Right lung (tissue), 5 donors: Measurements from ENCODE around the gene AFAP1. TPM values are rescaled to one million over a fixed set of nuclear protein-coding genes. Genes with fewer than 3 reads are reported as not detected.

Experiments
- DNase-seq, 2 donors: peaks; one replicate each; pipeline ENCODE4 v3.0.0-alpha.2; 2013
- polyA plus RNA-seq, 5 donors: library from polyadenylated mRNA; unstranded; fragments of 120-200 nt; gene quantifications; one replicate each; pipeline versions ENCODE4 v1.2.1 to v1.2.3, GENCODE V29; 2013; ENCODE audit warnings: inconsistent platforms in 1 of 5, low replicate concordance in 1 of 5; ENCODE audit not compliant: insufficient read length in 5 of 5, insufficient read depth in 1 of 5

AFAP1 gene
- polyA plus RNA-seq, 5 donors: 20.4 to 28.0 (median 24.3) TPM

DNA sequence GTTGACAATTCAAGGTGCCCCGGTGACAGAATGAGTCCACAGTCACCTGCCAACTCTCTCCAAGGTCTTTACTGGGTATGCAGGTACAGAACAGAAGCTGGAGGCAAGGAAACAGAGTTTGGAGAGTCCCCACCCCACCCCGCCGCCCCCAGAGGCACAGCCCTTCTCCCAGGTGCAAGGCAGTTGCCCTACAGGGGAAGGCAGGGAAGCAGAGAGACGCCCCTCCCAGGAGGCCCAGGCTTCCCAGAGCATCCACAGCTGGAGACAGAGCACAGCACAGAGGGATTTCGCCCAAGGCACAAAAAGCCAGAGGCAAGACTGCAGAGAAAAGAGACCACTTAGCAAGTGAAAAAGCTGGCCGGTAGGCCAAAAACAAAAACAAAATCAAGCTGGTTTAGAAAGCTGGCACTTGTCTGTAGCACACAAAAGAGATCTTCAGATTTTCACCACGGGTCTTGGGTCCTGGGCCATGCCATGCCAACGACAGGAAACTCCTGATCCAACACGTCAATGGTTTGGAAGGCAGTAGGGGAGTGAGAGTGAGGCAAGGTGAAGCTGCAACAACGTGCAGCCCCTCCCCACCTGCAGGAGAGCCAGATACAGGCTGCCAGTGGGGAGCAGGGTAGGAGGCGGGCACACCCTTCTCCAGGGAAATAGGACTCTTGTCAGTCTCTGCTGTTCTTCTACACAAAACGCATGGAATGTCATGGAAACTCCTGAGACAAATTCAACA, 113.3 kb downstream of the AFAP1 start:
- DNase-seq: no peak

DNA sequence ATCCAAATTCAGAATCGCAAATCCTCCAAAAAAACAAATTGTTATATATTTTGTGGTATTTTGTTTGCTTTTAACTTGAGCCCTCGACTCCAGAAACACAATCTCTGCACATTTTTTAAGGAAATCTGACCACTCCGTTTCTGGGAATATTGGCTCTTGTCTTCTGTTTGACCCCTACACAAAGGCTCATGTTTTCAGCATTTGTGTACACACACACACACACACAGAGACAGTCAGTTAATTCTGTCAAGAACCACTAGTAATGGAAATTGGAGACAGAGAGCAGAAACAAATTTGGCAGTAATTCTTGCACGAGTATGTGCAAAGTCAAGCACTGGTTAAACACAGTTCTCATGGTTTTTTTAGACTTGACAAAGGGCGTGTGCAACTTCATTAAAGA, 115.4 kb downstream of the AFAP1 start:
- peak; percentile 48 to 65 for DNase-seq

DNA sequence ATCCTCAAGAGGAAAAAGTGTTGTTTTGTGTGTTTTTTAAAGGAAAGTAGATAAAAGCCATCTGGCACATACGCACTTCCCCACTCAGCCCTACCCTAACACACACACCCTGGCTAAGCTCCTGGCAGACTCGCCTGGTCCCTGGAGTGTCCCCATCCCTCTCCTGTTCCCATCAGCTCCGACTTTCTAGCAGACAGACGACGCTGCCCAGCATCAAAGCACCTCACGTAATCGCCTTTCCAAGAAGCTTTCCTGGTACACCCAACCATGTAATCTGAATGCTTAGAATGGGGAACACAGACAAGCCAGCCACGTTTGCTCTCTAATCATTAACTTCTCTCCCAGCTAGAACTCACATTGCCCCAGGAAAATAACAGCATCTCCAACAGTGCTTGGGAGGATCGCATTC, 116.2 kb downstream of the AFAP1 start:
- DNase-seq: peak; percentile 44 to 56

DNA sequence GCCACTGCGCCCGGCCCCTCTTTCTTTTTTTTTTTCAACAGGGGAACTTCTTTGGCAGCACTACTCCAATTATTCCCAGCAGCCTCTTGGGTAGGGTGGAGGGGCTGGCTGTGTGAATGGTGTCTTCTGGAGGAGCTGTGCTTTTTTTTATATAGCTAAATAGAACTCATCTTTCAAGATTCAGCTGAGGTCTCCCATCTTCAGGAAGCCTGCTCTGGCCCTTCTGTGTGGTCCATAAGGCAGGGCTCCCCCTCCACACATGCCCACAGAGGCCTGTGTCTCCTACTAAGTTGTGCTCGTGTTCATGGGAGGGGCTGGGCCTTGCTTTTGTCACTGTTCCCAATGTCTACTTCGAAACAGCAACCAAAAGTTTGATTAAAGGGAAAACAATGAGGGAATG, 116.8 kb downstream of the AFAP1 start:
- peak in 1 of 2 donors; percentile 34 for DNase-seq

DNA sequence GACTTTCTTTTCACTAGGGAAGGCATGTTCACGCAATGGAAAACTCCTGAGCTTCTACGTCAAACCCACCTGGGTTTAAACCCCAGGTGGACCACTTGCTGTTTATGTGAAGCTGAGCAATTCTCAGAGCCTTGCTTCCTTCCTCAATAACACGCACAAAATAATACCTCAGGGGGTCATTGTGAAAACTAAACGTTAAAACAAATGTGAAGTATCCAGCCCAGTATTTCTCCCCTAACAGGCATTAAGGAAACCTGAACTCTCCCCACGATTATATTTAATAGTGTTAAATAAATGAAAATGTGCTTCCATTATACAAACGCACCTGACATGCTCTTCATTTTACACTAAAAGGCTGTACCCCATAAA, 117.5 kb downstream of the AFAP1 start:
- DNase-seq: no peak

DNA sequence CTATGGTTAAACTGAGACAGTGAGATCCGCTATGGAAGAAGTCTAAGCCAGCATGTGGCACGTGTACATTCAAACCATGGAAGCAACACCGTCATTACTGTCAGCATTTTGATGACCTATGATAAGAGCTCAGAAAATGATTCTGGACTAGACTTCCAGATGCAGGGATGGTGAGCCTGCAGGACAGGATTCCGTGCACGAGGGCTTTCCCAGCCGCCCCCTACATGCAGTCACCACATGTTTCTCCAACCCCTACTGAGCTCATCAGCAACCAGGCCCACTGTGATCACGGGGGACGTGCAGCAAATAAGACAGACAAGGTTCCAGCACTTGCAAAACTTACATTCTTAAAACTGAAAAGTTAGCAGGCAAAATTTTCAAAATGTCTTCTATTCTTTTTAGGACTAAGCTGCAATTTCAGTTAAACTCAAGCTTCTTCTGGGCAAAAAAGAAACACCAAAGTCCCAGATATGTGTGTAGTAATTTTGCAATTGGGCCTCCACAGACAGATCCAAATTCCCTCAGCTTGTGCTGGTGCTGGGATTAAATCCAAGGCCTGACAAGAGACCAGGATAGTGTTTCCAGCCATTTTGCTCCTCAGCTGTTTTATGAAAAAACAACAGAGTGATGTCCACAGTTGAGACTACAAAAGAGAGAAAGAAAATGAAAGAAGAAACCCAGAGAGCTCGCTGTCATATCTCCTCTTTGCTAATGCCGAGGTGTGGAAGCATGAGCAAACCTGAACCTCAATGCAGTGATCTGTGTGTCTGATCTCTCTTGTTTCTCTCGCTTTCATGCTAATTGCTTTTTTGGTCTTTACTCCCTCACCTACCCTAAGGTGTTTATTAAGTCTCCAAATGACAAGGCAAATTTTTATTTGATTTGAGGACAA, 118.2 kb downstream of the AFAP1 start:
- DNase-seq: no peak

DNA sequence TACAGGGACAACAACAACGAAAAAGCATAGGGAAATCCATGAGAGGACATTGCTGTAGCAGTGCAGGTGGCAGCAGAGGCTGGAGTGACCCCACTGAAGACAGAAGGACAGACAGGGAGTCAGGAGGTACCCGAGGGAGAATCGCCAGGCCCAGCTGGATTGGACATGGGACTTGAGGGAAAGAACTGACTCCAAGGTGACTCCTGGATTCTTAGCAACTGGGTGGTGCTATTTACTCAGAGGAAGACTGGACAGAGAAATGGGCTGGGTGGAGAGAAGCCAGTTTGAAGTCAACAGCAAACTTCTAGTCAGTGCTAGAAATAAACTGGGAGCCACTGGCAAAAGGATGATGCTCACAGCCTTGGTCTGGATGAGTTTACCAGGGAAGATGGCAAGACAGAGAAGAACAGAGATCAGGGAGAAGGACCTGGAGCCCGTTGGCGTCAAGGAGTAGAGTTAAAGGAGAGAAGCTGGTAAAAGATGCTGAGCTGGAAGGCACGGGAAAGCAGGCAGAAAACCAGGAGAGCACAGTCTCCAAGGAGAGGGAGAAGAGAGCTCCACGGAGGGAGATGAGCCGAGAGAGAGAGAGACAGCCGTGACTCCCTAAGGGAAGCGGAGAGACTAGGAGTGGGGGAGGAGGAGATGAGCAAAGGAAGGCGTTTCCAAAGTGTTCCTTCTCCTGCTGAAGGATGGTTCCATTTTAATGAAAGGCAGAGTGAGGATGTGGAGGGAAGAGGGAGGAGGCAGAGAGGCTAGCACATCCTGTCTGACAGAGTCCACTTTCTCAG, 119.4 kb downstream of the AFAP1 start:
- DNase-seq: no peak

DNA sequence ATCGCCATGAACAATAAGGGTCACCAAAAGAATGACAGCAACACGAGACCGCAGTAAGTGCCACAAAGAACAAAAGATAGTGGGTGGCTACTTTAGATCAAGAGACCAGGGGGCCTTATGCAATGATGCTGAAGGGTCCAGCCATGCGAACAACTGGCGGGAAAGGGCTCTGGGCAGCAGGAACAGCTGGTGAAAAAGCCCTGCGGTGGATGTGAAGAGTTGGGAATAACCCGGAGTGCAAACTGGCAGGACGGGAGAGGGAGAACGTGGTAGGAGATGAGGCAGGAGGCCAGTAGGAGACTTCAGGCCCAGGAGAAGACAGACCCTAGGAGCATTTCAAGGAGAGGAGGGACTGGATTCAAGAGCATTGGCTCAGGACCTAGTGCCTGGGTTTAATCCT, 120.2 kb downstream of the AFAP1 start:
- DNase-seq: no peak

DNA sequence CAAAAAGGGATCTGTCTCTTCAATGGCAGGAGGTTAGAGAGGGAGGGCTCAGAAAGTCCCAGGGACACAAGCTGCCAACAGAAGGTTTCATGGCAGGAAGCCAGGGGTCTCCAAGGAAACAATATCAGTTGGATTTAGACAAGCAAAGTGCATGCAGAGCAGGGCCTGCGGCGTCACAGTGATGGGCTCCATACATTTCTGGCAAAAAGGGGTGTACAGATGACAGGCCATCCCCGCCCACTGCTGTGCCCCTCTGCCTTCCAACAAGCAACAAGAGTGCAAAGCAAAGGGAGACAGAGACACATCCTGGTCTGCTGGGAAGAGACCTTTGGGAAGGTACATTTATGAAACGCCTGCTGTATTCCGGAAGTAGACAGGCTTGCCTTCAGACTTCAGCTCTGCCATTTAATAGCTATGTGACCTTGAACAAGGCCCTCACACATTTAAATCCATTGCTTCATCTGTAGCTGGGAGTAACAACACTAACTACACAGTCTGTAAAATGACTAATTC, 121.2 kb downstream of the AFAP1 start:
- peak; percentile 66 to 78 for DNase-seq

DNA sequence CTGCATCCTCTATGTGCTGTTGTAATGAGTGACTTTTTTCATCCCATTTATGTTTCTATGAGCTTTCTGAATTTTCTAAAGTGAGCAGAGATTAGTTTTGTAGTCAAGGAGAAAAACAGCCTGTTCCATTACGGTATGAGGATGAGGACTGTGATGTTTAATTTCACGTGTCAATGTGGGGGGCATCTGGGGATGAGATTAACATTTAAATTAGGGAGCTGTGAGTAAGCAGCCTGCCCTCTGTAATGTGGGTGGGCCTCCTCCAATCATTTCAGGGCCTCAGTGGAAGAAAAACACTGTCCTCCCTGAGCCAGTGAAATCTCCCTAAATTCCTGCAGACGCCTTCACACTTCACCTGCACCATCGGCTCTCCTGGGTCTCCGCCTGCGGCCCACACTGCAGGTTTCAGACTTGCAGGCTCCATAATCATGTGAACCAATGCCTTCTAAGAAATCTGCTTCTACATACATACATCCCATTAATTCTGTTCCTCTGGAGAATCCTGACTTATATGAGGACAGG, 121.7 kb downstream of the AFAP1 start:
- DNase-seq: no peak

DNA sequence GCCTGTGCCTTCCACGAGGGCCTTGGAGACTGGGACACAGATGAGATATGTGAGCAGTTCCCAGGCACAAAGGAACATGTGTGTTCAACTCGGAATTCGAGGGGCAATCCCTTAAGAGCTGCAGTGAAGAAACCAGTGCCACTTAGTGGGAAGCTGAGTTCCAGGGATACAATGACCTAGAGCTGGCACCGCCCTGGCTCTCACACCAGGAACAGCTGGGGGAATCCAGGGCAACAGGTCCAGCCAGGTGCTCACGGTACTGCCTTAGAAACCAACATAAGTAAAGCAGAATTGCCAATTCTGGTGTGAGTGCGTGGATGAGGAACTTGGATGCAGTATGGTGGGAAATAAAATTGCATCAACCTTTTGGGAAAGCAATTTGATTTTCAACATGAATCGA, 122.9 kb downstream of the AFAP1 start:
- DNase-seq: no peak

DNA sequence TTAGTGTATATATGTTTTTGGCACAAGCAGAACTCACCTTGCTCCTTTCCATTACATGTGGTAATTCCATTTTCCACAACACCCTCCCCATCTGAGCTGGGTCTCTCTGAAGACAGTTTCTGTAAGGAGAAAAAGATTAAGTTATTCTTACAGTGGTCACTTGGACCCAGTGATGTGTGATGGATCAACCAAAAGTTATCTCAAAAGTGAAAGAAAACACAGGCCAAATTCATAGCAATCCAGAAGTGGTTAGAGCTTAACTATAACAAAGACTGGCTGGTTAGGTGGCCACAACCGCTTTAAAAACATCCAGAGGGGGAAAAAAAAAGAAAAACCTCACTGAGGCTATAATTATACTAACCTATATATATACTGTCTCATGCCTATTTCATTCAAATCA, 123.7 kb downstream of the AFAP1 start:
- no peak for DNase-seq

DNA sequence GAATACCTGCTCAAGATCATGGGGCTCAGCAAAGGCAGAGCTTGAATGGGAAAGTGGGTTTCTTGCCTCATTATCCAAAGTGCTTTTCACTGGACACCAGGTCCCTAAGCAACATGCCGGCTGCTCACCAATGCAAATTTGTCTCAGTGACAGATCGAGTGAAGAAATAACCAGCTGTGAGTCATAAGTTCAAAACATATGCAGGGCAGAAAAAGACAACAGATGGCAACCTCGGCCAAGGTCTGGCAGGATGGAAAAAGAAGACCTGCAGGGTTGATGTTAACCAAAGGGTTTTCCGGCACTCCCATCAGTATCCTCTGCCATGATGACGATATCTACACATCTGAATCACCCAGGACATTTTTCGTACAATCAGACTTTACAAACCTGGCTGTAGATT, 124.1 kb downstream of the AFAP1 start:
- no peak for DNase-seq

DNA sequence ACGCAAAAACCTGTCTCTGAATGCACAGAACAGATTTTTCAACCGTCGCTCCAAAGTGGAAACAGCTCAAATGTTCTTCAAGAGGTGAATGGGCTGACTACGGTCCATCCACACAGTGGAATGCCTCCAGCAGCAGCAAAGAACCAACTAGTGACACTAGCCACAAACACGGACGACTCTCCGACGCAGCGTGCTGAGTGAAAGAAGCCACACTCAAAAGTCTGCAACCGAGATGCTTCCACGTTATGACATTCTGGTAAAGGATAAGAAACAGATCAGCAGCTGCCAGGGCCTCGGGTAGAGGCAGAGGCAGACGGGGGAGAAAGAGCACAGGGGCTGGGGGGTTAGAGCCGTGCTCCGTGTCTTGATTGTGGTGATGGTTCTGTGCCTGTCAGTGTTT, 125.2 kb downstream of the AFAP1 start:
- DNase-seq: no peak

DNA sequence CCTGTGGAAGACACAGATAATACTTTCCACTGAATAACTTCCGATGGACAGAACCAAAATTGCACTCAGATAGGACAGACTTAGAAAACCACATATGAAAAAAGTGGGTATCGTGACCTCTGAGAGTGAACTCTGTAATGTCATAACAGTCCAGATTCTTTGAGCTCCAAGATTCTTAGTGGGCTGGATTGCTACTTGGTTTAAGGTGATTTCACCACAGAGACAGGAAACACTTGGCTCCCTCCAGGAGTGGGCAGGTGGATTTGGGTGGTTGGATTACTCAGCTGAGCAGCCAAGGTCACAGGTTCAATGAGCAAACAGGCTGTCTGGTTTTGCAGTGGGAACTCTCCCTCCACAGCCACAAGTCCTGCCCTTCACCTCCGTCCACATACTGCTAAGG, 126.0 kb downstream of the AFAP1 start:
- no peak for DNase-seq

DNA sequence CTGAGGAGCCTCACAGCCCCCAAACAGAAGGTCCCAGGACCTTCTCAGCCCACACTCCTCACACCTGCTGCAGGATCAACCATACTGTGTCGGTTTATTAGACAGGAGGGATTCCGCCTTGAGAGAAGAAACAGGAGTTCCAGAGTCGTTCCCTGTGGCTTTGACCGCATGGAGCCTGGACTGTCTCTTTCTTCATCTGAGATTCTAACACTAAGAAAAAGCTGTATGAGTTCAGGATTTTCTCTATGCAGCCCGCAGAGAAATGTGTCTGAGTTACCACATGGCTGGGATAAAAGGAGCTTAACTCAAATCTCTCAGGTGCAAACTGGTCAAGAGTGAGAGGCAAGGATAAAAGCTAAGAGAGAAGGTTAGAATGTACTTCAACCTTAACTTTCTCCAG, 126.7 kb downstream of the AFAP1 start:
- DNase-seq: no peak

DNA sequence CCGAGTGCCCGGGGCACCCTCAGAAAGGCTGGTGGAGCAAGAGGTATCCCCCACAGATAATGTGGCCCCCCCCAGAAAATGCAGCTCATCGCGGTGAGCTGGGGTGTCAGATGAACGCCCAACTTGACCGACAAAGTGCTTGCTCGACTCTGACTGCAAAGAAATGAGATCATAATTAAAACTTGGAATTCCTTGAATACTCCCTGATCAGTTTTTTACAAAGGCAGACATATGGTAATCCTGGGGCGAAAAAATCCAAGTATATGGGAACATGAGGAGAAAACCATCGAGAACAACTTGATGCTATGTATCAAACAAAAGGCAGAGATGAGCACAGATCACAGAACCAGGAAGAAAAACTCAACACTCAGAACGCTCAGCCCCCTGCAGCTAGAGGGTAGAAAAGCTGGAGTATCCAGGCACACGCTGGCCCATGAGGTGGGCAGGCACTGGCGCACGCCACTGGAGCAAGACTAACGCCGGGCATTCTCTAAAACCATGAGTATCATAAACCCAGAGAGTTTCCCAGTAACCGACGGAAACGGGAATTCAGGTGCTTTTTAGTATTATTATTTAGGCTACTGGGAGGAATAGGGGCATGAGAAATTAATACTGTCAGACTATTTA, 127.3 kb downstream of the AFAP1 start:
- no peak for DNase-seq

DNA sequence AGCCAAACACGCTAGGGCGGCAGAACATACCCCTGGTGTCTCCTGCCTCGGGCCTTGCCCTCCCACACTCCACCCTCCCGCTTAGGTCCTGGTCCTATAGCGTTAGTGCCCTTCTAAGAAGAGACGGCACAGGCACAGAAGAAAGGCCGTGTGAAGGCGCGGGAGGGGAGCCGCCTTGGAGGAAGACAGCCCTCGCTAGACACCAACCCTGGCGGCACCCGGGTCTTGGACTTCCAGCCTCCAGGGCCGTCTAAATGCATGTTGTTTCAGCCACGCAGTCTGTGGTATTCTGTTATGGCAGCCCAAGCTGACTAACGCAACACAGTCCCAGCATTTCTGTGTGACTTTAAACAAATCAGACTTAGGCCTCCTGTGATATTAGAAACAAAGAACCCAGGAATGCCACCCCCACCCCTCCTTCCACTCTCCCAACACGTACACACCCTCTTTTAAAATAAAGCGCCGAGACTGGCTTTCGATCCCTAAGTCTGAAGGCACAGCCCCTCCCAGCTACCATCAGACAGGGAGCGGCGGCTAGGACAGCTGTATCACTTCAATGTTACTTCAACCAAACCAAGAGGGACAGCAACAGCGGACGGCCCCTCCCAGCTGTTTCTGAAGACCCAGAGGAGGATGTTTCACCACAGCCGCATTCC, 128.0 kb downstream of the AFAP1 start:
- DNase-seq: peak; percentile 83 to 86

DNA sequence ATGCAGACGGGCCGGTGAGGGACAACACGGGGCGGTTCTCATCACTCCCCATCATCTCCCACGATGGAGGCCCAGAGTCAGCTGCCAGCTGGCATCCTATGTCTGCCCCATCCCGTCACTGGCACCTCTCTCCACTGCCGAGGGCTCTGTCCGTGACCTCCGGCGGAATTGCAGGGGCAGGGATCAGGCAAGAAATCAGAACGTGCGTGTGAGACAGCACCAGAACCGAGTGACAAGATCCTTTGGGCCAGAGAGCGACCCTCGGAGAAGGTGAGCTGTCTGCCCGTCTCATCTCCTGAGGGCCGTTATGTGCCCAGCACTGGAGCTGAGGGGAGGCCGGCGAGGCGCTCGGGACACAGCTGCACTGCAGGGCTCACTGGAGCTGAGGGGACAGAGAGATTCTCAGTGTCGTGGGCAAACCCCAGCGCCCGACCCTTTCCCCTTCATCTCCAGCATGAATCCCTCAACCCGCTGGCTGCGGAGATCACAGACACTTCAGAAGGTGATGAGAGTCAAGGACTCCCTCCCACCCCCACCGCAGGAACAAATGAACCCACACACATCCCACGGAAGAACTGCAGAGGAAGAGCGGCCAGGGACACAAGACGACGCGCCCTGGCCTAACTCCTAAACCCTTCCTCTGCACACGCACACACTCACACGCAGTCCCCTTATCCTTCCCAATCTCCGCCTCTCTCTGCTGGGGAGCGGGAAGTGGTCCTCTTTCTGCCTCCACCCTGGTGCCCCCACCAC, 128.7 kb downstream of the AFAP1 start:
- DNase-seq: no peak

DNA sequence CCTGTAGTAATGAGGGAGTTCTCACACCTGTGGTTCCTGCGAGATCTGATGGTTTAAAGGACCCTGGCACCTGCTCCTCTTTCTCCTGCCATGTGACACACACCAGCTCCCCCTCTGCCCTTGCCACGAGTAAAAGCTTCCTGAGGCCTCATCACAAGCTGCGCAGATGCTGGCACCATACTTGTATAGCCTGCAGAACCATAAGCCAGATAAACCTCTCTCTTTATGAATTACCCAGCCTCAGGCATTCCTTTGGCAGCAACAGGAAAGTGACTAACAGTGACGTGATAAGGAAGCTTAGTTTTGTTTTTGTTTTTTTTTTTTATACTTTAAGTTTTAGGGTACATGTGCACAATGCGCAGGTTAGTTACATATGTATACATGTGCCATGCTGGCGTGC, 130.9 kb downstream of the AFAP1 start:
- no peak for DNase-seq
